H9 (cell line): ENCODE measurements around the gene TMEM132D. TPM values are rescaled to one million over a fixed set of nuclear protein-coding genes. Genes with fewer than 3 reads are reported as not detected.

Source experiments
- DNase-seq: peaks from one replicate; pipeline ENCODE4 v3.0.0-alpha.2; 2017
- H2AFZ ChIP-seq: one replicate; pipeline ENCODE4 v1.6.1; 2013; ENCODE audit warnings: mild to moderate bottlenecking, low read length, control low read depth, moderate library complexity
- H2AK5ac ChIP-seq: 2 replicates; pipeline ENCODE4 v1.6.1; 2013; ENCODE audit warnings: low read length, control low read depth, mixed read lengths; ENCODE audit not compliant: insufficient read length
- H2BK120ac ChIP-seq: one replicate; pipeline ENCODE4 v1.6.1; 2013; ENCODE audit warnings: low read depth, mild to moderate bottlenecking, low read length, control low read depth, inconsistent platforms; ENCODE audit not compliant: poor library complexity, severe bottlenecking
- H2BK12ac ChIP-seq: 2 replicates; pipeline ENCODE4 v1.6.1; 2013; ENCODE audit warnings: low read length, control low read depth, mixed read lengths, low read depth; ENCODE audit not compliant: insufficient read length
- H2BK15ac ChIP-seq: 2 replicates; pipeline ENCODE4 v1.6.1; 2013; ENCODE audit warnings: low read depth, low read length, control low read depth
- H2BK20ac ChIP-seq: one replicate; pipeline ENCODE4 v1.6.1; 2013; ENCODE audit warnings: low read depth, mild to moderate bottlenecking, low read length, control low read depth, inconsistent platforms; ENCODE audit not compliant: poor library complexity, severe bottlenecking
- H2BK5ac ChIP-seq: 2 replicates; pipeline ENCODE4 v1.6.1; 2013; ENCODE audit warnings: low read length, control low read depth, mixed read lengths; ENCODE audit not compliant: insufficient read length
- H3K14ac ChIP-seq: 2 replicates; pipeline ENCODE4 v1.6.1; 2013; ENCODE audit warnings: low read length, control low read depth; ENCODE audit not compliant: insufficient read depth
- H3K18ac ChIP-seq: 2 replicates; pipeline ENCODE4 v1.6.1; 2013; ENCODE audit warnings: low read depth, mild to moderate bottlenecking, mixed read lengths, low read length, control low read depth; ENCODE audit not compliant: insufficient read length
- H3K23ac ChIP-seq: 2 replicates; pipeline ENCODE4 v1.6.1; 2013; ENCODE audit warnings: low read length, control low read depth, mixed read lengths, low read depth; ENCODE audit not compliant: insufficient read length
- H3K23me2 ChIP-seq: 2 replicates; pipeline ENCODE4 v1.6.1; 2013; ENCODE audit warnings: low read depth, mild to moderate bottlenecking, mixed read lengths, low read length, control low read depth; ENCODE audit not compliant: insufficient read length, poor library complexity, severe bottlenecking
- H3K27ac ChIP-seq: 2 replicates; pipeline ENCODE4 v1.5.1; 2013; ENCODE audit warnings: low read length, control low read depth, mixed read lengths, low read depth; ENCODE audit not compliant: insufficient read length
- H3K27me3 ChIP-seq: 2 replicates; pipeline ENCODE4 v1.6.1; 2013; ENCODE audit warnings: low read length, control low read depth, inconsistent platforms; ENCODE audit not compliant: insufficient read depth
- H3K4ac ChIP-seq: 2 replicates; pipeline ENCODE4 v1.6.1; 2013; ENCODE audit warnings: low read depth, mild to moderate bottlenecking, control low read depth, inconsistent platforms, low read length, moderate library complexity
- H3K4me1 ChIP-seq: 2 replicates; pipeline ENCODE4 v1.6.1; 2013; ENCODE audit warnings: low read length, control low read depth, inconsistent platforms; ENCODE audit not compliant: insufficient read depth
- H3K4me2 ChIP-seq: 2 replicates; pipeline ENCODE4 v1.6.1; 2013; ENCODE audit warnings: low read length, control low read depth, mixed read lengths; ENCODE audit not compliant: insufficient read length, insufficient read depth
- H3K56ac ChIP-seq: 2 replicates; pipeline ENCODE4 v1.6.1; 2013; ENCODE audit warnings: low read depth, mild to moderate bottlenecking, mixed read lengths, low read length, control low read depth; ENCODE audit not compliant: insufficient read length
- H3K79me1 ChIP-seq: 2 replicates; pipeline ENCODE4 v1.6.1; 2013; ENCODE audit warnings: low read depth, mild to moderate bottlenecking, moderate library complexity, low read length, control low read depth, inconsistent platforms; ENCODE audit not compliant: insufficient read depth, poor library complexity, severe bottlenecking
- H3K79me2 ChIP-seq: 2 replicates; pipeline ENCODE4 v1.6.1; 2013; ENCODE audit warnings: low read length, control low read depth, inconsistent platforms; ENCODE audit not compliant: insufficient read depth
- H3K9ac ChIP-seq: 2 replicates; pipeline ENCODE4 v1.6.1; 2013; ENCODE audit warnings: low read length, control low read depth, mixed read lengths; ENCODE audit not compliant: insufficient read length; ENCODE audit errors: extremely low read depth
- H3K9me3 ChIP-seq: one replicate; pipeline ENCODE4 v1.6.1; 2013; ENCODE audit warnings: low read depth, low read length, inconsistent platforms; ENCODE audit not compliant: control insufficient read depth
- H3T11ph ChIP-seq: one replicate; pipeline ENCODE4 v1.6.1; 2013; ENCODE audit warnings: mild to moderate bottlenecking, low read length, control low read depth, inconsistent platforms
- H4K20me1 ChIP-seq: one replicate; pipeline ENCODE4 v1.6.1; 2013; ENCODE audit not compliant: control insufficient read depth, insufficient read length, insufficient read depth
- H4K5ac ChIP-seq: 2 replicates; pipeline ENCODE4 v1.6.1; 2013; ENCODE audit warnings: low read depth, mild to moderate bottlenecking, mixed read lengths, low read length, control low read depth; ENCODE audit not compliant: insufficient read length
- H4K8ac ChIP-seq: replicated peaks from 2 replicates; pipeline ENCODE4 v1.6.1; 2013; ENCODE audit warnings: low read length, control low read depth, mixed read lengths, low read depth; ENCODE audit not compliant: insufficient read length
- H4K91ac ChIP-seq: 2 replicates; pipeline ENCODE4 v1.6.1; 2013; ENCODE audit warnings: low read depth, mild to moderate bottlenecking, moderate library complexity, mixed read lengths, low read length, control low read depth; ENCODE audit not compliant: insufficient read length
- H3K27ac Mint-ChIP-seq, 3 experiments: 2 replicates in 2 of 3; 3 replicates in 1 of 3; pipeline ENCODE4 v1.8.0; 2020 to 2021; ENCODE audit warnings: mixed read lengths in 3 of 3, mild to moderate bottlenecking in 1 of 3, moderate library complexity in 1 of 3
- H3K27me3 Mint-ChIP-seq: 2 replicates; pipeline ENCODE4 v1.8.0; 2021; ENCODE audit warnings: low read depth, mild to moderate bottlenecking, moderate library complexity, mixed read lengths
- H3K36me3 Mint-ChIP-seq, 3 experiments: 2 replicates in 2 of 3; 3 replicates in 1 of 3; pipeline ENCODE4 v1.8.0; 2020 to 2021; ENCODE audit warnings: low read depth in 3 of 3, mixed read lengths in 3 of 3; ENCODE audit not compliant: insufficient read depth in 1 of 3
- H3K4me1 Mint-ChIP-seq, 2 experiments: 2 replicates each; pipeline ENCODE4 v1.8.0; 2020; ENCODE audit warnings: mixed read lengths in 2 of 2
- H3K4me3 Mint-ChIP-seq, 2 experiments: 2 replicates in 1 of 2; 3 replicates in 1 of 2; pipeline ENCODE4 v1.8.0; 2020 to 2021; ENCODE audit warnings: mild to moderate bottlenecking in 2 of 2, mixed read lengths in 2 of 2, moderate library complexity in 1 of 2
- H3K9me3 Mint-ChIP-seq, 2 experiments: 2 replicates in 1 of 2; 3 replicates in 1 of 2; pipeline ENCODE4 v1.8.0; 2020; ENCODE audit warnings: mild to moderate bottlenecking in 2 of 2, mixed read lengths in 2 of 2, moderate library complexity in 1 of 2
- WGBS: extraction: QIAGEN DNeasy Blood & Tissue Kit; methylation state at CpG from one replicate; pipeline ENCODE4 v1.1.7; 2013; ENCODE audit warnings: missing lambda C conversion rate, low lambda C conversion rate, mixed read lengths; ENCODE audit not compliant: insufficient read length; ENCODE audit errors: extremely low coverage; 5-methylcytosine and 5-hydroxymethylcytosine counted together
- total RNA-seq: library from RNA; stranded (reverse); gene quantifications from 2 replicates; pipeline ENCODE4 v1.2.1, GENCODE V29; 2021
- TF ChIP-seq, protein P1 (sequence below): fragments of 200-600 bp; sonication (generic); conservative IDR thresholded peaks from 3 replicates; pipeline ENCODE4 v1.8.0; 2021; ENCODE audit warnings: antibody characterized with exemption, mild to moderate bottlenecking

Gene TMEM132D
- total RNA-seq, 1 experiment from 2014 or later: 6.1 TPM

GRCh38 chr12:129467726-129468125, 436.1 kb downstream of the TMEM132D start:
- Mint-ChIP-seq H3K4me1 (no peaks in the 10 kb centered on the region), H3K27ac (no peak overlapping the region; a peak in 1 of 7 replicates), H3K4me3 (no peak overlapping the region), H3K9me3 (no peaks in the 10 kb centered on the region), H3K27me3 (no peaks in the 10 kb centered on the region; the same call in 1 of the 2 replicates), H3K36me3 (peaks cover 0 to 2% (median 0%) of the 10 kb centered on the region in 3 experiments; a peak in 2 of 7 replicates)
- Histone ChIP-seq H2BK15ac (no peak overlapping the region), H2AK5ac (no peak overlapping the region), H3K23me2 (no peaks in the 10 kb centered on the region), H3K27me3 (no peaks in the 10 kb centered on the region), H4K20me1 (no peaks in the 10 kb centered on the region), H2BK20ac (no peak overlapping the region), H3K4me2 (no peak overlapping the region), H3K4ac (no peak overlapping the region), H3K18ac (no peak overlapping the region), H3K56ac (no peak overlapping the region), H3K4me1 (no peaks in the 10 kb centered on the region), H3K79me1 (no peaks in the 10 kb centered on the region), H3K9me3 (no peaks in the 10 kb centered on the region), H4K5ac (no peak overlapping the region), H2AFZ (no peak overlapping the region), H2BK12ac (no peak overlapping the region), H4K91ac (no peak overlapping the region), H3K14ac (no peak overlapping the region), H3K27ac (no peak overlapping the region), H2BK5ac (no peak overlapping the region), H4K8ac (no peak overlapping the region), H3K9ac (no peak overlapping the region), H3T11ph (no peak overlapping the region), H3K79me2 (no peaks in the 10 kb centered on the region), H3K23ac (no peak overlapping the region), H2BK120ac (no peak overlapping the region)
- WGBS: no CpG with 5 or more reads among the region's 6 CpGs
- TF ChIP-seq, protein P1, sequence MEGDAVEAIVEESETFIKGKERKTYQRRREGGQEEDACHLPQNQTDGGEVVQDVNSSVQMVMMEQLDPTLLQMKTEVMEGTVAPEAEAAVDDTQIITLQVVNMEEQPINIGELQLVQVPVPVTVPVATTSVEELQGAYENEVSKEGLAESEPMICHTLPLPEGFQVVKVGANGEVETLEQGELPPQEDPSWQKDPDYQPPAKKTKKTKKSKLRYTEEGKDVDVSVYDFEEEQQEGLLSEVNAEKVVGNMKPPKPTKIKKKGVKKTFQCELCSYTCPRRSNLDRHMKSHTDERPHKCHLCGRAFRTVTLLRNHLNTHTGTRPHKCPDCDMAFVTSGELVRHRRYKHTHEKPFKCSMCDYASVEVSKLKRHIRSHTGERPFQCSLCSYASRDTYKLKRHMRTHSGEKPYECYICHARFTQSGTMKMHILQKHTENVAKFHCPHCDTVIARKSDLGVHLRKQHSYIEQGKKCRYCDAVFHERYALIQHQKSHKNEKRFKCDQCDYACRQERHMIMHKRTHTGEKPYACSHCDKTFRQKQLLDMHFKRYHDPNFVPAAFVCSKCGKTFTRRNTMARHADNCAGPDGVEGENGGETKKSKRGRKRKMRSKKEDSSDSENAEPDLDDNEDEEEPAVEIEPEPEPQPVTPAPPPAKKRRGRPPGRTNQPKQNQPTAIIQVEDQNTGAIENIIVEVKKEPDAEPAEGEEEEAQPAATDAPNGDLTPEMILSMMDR: no peak
- no peak for DNase-seq
